Effector CD8-positive, alpha-beta T cell (primary cell): ENCODE results near the gene RHNO1.

Experiments used
- DNase-seq: peaks from one replicate; lab custom pipeline; 2025; lab: John Stamatoyannopoulos, UW

The RHNO1 gene

DNA sequence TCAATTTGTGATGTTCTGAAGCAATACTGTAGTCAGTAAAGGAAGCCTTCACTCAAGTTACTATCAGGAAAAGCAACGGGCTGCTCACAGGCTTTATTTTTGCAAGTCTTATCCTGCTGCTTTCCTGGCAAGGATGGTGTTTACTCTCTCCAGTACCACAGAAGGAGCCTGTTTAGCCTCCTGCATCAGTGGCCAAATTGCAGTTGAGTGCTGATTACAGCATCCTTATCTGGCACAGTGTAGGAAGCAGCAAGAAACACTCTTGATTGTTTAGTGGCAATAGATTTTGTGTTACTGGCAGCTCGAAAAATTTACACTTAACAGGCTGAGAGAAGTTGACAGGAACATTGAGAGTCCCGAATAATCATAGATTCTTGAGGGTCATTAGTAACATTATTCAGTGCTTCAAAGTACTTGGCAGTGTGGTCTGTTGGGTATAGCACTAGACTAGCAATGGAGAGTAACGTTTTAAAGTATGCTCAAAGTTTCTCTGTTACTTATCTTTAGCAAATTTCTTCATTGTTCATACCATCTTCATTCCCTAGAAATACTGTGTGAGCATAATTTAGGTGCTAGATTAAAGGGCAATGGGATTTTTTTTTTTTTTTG is 25.4 kb downstream of the RHNO1 start:
- DNase-seq: no peak

DNA sequence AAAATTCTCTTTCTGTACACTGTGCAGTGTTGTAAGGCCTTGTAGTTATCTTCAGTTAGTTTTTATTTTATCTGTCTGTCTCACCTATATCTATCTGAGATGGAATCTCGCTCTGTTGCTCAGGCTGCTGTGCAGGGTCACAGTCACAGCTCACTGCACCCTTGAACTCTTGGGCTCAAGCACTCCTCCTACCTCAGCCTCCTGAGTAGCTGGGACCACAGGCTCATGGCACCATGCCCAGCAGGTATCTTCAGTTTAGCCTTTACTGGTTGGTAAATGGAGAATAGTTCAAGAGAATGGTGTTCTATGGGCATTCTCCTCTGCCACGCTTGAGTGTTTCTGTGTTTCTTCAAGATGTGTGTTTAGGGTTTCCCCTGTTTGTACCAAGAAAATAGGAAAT is 27.2 kb downstream of the RHNO1 start:
- DNase-seq: no peak

DNA sequence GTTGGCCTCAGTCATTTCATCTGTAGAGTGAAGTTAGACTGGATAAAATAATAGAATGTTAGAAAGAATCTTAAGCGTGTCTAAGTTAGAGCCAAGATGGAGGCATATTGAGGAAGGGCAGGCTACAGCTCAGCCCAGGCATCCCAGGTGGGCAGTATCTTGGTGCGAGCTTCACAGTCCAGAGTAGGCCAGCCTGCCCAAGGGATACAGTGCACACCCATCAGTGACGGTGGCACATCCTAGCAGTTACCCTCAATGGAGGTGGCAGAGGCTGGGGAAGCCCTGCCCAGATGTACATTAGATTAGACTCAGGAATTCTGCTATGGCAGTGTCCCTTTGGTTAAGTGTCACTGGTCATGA is 35.2 kb downstream of the RHNO1 start:
- no peak for DNase-seq

DNA sequence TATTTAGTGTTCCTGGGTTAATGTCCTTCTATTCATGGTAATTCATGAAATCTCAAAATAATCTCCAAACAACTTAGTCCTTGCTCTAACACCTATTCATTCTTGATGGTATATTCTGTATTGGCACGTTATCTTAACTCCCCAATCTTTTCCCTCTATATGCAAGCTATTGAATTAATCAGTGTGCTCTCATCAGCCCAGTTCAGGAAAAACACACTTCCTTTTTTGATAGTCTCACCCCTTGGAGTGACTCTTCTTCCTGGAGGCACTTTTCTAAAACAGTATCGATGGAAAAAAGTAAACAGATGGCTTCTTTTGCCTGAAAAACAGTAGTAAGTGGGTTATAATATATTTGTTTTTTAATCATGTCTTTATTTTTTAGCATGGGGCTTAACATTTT is 42.2 kb downstream of the RHNO1 start:
- no peak for DNase-seq

DNA sequence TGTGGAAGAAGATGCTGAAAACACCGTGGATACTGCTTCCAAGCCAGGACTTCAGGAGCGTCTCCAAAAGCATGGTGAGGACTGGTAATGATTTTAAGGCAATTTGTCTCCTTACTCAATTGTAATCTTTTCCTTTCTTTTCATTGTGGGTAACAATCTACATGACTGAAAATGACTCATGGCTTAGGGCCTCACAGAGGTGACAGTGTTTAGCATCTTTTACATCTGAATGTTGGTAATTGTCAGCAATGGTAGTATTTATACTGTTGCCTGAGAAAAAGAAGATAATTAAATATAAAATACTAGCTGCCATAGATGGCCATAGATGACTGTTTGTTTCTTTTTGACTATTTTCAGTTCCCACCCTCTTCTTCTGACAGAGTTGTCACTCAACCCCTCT is 45.3 kb downstream of the RHNO1 start:
- DNase-seq: no peak

DNA sequence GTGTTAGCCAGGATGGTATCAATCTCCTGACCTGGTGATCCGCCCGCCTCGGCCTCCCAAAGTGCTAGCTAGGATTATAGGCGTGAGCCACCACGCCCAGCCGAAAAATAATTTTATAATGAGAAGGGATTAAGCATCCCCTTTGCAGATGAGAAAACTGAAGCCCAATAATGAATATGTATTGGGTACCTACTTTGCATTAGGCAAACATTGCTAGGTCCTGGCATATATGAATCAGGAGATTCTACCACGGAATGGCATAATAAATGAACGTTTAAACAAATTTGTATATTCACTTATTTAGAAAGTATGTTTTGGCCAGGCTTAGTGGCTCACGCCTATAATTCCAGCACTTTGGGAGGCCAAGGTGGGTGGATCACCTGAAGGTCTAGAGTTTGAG is 46.0 kb downstream of the RHNO1 start:
- DNase-seq: no peak

DNA sequence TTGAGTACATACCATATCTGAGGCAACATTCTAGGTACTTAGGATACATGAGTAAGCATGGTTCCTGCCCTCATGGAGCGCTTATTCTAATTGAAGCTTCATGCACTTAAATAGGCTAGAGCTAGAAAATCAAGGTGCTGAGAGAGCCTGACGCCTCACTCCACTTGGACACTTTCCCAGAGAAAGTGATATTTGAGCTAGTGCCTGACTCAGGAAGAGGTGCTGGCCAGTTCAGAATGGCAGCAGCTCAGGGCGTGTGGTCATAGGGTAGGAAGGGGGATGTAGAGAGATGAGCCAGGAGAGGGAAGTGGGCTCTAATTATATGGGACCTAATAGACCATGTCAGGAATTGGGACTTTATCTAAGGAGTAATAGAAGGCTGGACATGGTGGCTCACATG is 47.0 kb downstream of the RHNO1 start:
- DNase-seq: no peak

DNA sequence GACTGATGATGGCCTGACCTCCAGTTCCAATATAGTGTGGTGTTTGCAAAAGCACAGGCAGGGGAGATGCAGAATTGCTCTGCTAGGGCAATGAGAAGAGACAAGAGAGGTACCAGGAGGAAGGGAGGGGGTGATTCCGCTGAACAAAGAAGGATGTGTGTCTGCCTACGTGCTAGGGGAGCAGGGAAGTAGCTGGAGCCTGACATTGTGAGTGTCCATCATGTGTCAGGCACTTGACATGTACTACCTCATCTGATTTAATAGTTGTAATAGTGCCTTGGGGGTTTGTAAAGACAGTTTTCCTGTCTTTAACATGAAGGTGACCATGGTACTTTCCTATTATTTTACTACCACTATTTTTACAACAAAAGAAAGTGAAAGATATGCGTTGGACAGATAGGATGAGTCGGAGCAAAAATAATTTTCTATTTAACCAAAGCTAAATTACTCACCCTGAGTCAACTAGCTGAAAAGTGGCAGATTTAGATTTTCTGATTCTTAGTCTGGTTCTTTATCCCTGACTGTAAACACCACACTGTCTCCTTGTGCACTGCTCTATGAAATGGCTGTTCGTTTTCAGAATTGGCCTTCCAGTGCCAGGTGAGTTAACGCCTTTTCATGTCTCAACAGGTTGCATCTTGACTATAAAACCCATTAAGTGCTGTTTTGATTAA is 48.4 kb downstream of the RHNO1 start:
- DNase-seq: no peak

DNA sequence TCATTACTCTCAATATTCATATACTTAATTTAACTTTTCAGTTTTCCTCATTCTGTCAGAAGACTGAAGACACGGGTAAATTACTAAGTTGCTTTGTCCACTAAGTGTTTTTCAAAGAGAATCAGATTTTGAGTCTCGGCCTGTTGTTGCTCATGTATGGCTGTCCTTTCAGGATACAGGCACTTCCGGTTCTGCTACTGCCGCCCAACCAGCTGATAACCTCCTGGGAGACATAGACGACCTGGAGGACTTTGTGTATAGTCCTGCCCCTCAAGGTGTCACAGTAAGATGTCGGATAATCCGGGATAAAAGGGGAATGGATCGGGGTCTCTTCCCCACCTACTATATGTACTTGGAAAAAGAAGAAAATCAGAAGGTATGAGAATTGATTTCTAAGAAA is 53.8 kb downstream of the RHNO1 start:
- no peak for DNase-seq

DNA sequence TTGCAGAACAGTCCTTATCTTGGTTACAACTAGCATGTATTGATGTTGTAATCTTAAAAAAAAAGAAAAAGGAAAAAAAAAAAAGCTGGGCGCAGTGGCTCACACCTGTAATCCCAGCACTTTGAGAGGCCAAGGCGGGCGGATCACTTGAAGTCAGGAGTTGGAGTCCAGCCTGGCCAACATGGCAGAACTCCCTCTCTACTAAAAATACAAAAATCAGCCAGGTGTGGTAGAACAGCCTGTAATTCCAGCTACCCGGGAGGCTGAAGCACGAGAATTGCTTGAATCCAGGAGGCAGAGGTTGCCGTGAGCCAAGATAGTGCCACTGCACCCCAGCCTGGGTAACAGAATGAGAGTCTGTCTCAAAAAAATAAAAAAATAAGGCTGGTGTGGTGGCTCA is 56.6 kb downstream of the RHNO1 start:
- no peak for DNase-seq

DNA sequence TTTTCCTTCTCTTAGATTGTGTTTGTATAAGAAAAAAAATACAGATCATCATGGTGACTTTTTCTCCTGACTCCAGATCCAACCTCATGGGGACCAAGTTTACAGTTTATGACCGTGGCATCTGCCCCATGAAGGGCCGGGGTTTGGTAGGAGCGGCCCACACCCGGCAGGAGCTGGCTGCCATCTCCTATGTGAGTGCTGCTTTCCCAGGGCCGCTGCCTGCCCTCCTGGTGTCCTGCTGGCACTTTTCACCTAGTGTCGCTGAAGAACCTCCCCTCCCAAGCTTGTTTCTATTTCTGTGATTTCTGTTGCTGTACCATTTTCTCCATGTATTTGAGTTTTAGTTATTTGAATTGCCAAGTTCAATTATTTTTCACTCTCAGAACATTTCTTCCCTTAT is 57.3 kb downstream of the RHNO1 start:
- DNase-seq: no peak

DNA sequence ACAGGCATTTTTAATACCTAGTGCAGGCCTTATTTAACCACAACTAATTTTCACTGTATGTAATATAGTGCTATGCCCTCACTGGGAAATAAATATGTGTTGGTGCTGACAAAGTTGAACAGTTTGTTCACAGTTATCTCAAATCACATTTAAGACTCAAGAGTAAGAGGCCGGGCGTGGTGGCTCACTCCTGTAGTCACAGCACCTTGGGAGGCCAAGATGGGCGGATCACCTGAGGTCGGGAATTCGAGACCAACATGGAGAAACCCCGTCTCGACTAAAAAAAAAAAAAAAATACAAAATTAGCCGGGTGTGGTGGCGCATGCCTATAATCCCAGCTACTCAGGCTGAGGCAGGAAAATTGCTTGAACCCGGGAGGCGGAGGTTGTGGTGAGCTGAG is 59.3 kb downstream of the RHNO1 start:
- no peak for DNase-seq

DNA sequence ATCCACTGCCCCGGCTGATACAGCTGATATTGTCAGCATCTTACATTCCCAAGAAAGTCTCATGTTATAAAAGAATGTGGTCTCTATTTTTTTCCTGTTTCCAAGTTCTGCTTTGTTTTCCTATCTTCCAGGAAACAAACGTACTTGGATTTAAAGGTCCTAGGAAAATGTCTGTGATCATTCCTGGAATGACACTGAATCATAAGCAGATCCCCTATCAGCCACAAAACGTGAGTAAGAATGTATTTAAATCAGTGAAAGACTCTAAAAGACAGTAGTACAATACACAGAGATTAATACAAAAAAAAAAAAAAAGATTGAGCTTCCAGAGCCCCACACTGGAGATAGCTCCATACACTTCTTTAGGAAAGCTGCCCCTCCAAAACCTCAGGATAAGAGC is 60.5 kb downstream of the RHNO1 start:
- no peak for DNase-seq
